Neural crest cell (in vitro differentiated cells): Measurements from ENCODE around the gene AUTS2. TPM values are rescaled to one million over a fixed set of nuclear protein-coding genes. Genes with fewer than 3 reads are reported as not detected.

ENCODE experiments used
- DNase-seq: peaks from one replicate; pipeline ENCODE4 v3.0.0; 2021; ENCODE audit warnings: low read depth, mixed read lengths, low spot score
- H3K27ac Mint-ChIP-seq: one replicate; pipeline ENCODE4 v1.8.0; 2021; ENCODE audit warnings: mild to moderate bottlenecking, mixed read lengths; ENCODE audit not compliant: unreplicated experiment
- H3K27me3 Mint-ChIP-seq: 2 replicates; pipeline ENCODE4 v1.8.0; 2021; ENCODE audit warnings: low read depth, mild to moderate bottlenecking, mixed read lengths
- H3K36me3 Mint-ChIP-seq: 2 replicates; pipeline ENCODE4 v1.8.0; 2021; ENCODE audit warnings: low read depth, mild to moderate bottlenecking, mixed read lengths
- H3K4me1 Mint-ChIP-seq: 2 replicates; pipeline ENCODE4 v1.8.0; 2021; ENCODE audit warnings: mixed read lengths
- H3K4me3 Mint-ChIP-seq: one replicate; pipeline ENCODE4 v1.8.0; 2021; ENCODE audit warnings: mild to moderate bottlenecking, mixed read lengths
- H3K9me3 Mint-ChIP-seq: 2 replicates; pipeline ENCODE4 v1.8.0; 2021; ENCODE audit warnings: mixed read lengths
- total RNA-seq: library from RNA; stranded (reverse); gene quantifications from 2 replicates; pipeline ENCODE4 v1.2.1, GENCODE V29; 2021
- TF ChIP-seq, protein P1 (sequence below): fragments of 200-600 bp; sonication (generic); conservative IDR thresholded peaks from 2 replicates; pipeline ENCODE4 v1.5.0; 2021; ENCODE audit warnings: antibody characterized with exemption, mild to moderate bottlenecking

Gene AUTS2
- total RNA-seq, 1 donor from 2014 or later: 152 TPM

GRCh38 chr7:70714506-70715038 lies 1116.3 kb downstream of the AUTS2 start:
- Mint-ChIP-seq H3K4me3 (no peak overlapping the region), H3K27ac (no peak overlapping the region), H3K27me3 (no peaks in the 10 kb centered on the region), H3K4me1 (peaks cover 33% of the 10 kb centered on the region), H3K36me3 (peaks cover 31% of the 10 kb centered on the region), H3K9me3 (peaks cover 6% of the 10 kb centered on the region)
- TF ChIP-seq, protein P1, sequence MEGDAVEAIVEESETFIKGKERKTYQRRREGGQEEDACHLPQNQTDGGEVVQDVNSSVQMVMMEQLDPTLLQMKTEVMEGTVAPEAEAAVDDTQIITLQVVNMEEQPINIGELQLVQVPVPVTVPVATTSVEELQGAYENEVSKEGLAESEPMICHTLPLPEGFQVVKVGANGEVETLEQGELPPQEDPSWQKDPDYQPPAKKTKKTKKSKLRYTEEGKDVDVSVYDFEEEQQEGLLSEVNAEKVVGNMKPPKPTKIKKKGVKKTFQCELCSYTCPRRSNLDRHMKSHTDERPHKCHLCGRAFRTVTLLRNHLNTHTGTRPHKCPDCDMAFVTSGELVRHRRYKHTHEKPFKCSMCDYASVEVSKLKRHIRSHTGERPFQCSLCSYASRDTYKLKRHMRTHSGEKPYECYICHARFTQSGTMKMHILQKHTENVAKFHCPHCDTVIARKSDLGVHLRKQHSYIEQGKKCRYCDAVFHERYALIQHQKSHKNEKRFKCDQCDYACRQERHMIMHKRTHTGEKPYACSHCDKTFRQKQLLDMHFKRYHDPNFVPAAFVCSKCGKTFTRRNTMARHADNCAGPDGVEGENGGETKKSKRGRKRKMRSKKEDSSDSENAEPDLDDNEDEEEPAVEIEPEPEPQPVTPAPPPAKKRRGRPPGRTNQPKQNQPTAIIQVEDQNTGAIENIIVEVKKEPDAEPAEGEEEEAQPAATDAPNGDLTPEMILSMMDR: no peak
- DNase-seq: no peak

DNA sequence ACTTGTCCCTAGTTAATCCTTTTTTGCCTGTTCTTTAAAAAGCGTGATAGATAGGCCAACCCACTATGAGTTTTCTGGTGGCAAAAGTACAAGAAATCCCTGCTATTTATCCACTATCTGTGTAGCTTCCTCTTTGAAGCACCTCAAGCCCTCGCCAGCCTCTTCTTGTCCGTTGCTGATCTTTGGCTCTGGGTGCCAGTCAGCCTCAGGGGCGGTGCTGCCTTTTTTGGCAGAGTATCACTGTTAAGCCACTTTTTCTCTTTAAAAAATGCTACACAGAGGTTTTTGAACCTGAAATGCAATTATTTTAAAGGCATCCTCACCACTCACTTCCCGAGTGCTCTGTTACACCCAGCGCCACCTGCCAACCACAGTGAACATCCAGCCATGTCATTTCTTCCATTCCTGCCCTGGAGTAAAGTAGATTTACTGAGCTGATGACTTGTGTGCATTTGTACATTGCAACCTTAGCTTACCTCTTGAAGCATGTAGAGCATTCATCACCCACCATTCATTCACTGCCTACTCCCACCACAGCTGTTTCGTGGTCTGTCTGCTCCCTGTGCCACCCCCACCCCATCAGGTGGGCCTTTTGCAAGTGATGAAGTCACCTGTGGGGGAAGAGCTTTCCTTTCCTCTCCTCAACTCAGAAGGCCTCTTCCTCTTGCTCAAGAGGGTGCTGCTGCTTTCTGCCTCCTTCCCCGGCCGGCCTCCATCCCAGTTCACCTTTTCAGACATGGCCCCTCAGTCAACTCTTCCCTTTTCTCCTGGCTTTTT lies 1119.5 kb downstream of the AUTS2 start:
- TF ChIP-seq, protein P1: no peak
- H3K4me3 Mint-ChIP-seq: no peak overlapping the region
- peak overlapping the region; percentile 78 for H3K27ac Mint-ChIP-seq
- no peaks in the 10 kb centered on the region for H3K27me3 Mint-ChIP-seq
- DNase-seq: no peak
- H3K36me3 Mint-ChIP-seq: peaks cover 26% of the 10 kb centered on the region
- H3K4me1 Mint-ChIP-seq: peaks cover 39% of the 10 kb centered on the region
- H3K9me3 Mint-ChIP-seq: peaks cover 4% of the 10 kb centered on the region

DNA sequence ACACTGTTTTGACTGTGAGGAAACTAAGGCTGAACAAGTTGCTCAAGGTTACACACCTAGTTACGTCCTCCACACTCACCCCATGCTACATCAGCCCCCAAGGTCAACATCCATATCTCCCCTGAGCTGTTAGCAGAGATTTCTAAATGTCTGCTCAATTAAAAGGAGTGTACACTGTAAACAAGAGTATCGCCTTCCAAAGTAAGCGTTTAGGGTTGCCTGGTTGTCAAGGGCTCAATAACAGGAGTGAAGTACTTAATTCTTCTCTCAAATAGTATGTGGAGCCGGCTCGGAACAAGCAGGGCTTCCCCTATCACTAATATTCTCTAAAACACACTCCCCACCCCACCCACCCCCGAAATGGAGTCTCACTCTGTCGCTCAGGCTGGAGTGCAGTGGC lies 1120.8 kb downstream of the AUTS2 start:
- no peak for DNase-seq
- peaks cover 16% of the 10 kb centered on the region for H3K36me3 Mint-ChIP-seq

DNA sequence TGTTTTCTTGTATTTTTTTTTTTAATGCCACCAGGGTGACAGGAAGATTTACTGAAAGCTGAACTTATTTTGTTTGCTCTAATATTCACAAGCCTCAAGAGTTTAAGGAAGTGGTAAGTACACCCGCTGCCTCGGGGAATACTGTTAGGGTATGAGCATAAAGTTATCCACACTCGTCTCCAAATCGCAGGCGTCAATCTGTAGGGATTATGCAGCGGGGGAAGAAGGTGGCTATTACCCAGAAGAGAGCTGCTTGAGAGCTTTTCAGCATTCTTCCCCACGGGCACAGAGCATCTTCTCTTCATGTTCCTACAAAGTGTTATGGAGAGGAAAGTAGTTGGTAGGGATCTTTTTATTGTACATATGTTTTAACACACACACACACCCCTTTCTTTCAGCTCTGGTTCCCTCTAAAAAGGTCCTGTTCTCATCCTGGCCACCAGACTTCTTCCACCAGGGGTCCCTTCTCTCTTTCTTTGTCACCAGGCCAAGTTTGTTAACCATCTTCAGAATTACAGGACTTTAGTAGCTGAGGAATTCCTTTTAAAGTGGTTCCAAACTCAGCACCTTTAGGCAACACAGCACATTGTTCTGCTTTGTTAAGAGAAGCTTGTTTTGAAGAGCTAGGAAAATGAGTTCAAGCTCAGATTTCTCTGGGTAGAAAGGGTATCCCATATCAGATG lies 1122.1 kb downstream of the AUTS2 start:
- Mint-ChIP-seq H3K27ac (peak overlapping the region; percentile 90), H3K4me3 (no peak overlapping the region), H3K9me3 (no peaks in the 10 kb centered on the region), H3K36me3 (peaks cover 7% of the 10 kb centered on the region), H3K4me1 (peaks cover 57% of the 10 kb centered on the region), H3K27me3 (no peaks in the 10 kb centered on the region)
- TF ChIP-seq, protein P1: no peak
- no peak for DNase-seq

More for the DNA sequence above, 1120.8 kb downstream of the AUTS2 start:
- TF ChIP-seq, protein P1: no peak
- Mint-ChIP-seq H3K4me1 (peaks cover 49% of the 10 kb centered on the region), H3K4me3 (no peak overlapping the region), H3K27ac (no peak overlapping the region), H3K9me3 (peaks cover 4% of the 10 kb centered on the region), H3K27me3 (no peaks in the 10 kb centered on the region)

- Mint-ChIP-seq H3K27ac (no peak overlapping the region), H3K9me3 (no peaks in the 10 kb centered on the region), H3K27me3 (no peaks in the 10 kb centered on the region), H3K36me3 (peaks cover 7% of the 10 kb centered on the region), H3K4me1 (peaks cover 66% of the 10 kb centered on the region), H3K4me3 (no peak overlapping the region)
- TF ChIP-seq, protein P1: no peak
- DNase-seq: no peak
Measured at GRCh38 chr7:70721500-70721899, 1123.2 kb downstream of the AUTS2 start.
